H1 (cell line): ENCODE results near the gene HEXIM1. TPM values are rescaled to one million over a fixed set of nuclear protein-coding genes. Genes with fewer than 3 reads are reported as not detected.

Experiments used
- CTCF ChIA-PET: fragments of 300-600 bp; sonication (Branson Sonifier 250); formaldehyde crosslinking; loops from one replicate; lab custom pipeline; 2021; ENCODE audit not compliant: partially characterized antibody; lab: Charles Lee
- POLR2A ChIA-PET: fragments of 300-600 bp; sonication (Branson Sonifier 250); formaldehyde crosslinking; loops from one replicate; lab custom pipeline; 2021; ENCODE audit warnings: inconsistent platforms; ENCODE audit not compliant: partially characterized antibody; lab: Charles Lee
- DNase-seq, 2 experiments: peaks; one replicate each; pipeline versions ENCODE4 v3.0.0 to v3.0.0-alpha.2; 2010 to 2022; ENCODE audit warnings: low spot score in 2 of 2, low read depth in 1 of 2, mixed read lengths in 1 of 2
- FAIRE-seq: peaks from 2 replicates; lab custom pipeline; 2011; peaks lifted over from hg19 to GRCh38; lab: Jason Lieb, UNC
- H2AFZ ChIP-seq: 2 replicates; pipeline ENCODE4 v1.8.1; 2012; ENCODE audit warnings: low read length, inconsistent platforms
- H2AK5ac ChIP-seq: 2 replicates; pipeline ENCODE4 v1.6.1; 2013; ENCODE audit warnings: low read depth, low read length
- H2BK120ac ChIP-seq: replicated peaks from 2 replicates; pipeline ENCODE3; 2013; ENCODE audit warnings: low read depth, low read length, inconsistent platforms
- H2BK12ac ChIP-seq: 2 replicates; pipeline ENCODE4 v1.6.1; 2013; ENCODE audit warnings: low read depth, low read length
- H2BK15ac ChIP-seq: 2 replicates; pipeline ENCODE4 v1.6.1; 2013; ENCODE audit warnings: low read length
- H2BK20ac ChIP-seq: 2 replicates; pipeline ENCODE4 v1.6.1; 2013; ENCODE audit warnings: low read length
- H2BK5ac ChIP-seq: 2 replicates; pipeline ENCODE4 v1.6.1; 2013; ENCODE audit warnings: low read depth, low read length
- H3K14ac ChIP-seq: 2 replicates; pipeline ENCODE4 v1.6.1; 2013; ENCODE audit warnings: inconsistent platforms; ENCODE audit not compliant: insufficient read length
- H3K18ac ChIP-seq: 2 replicates; pipeline ENCODE4 v1.6.1; 2013; ENCODE audit warnings: low read length; ENCODE audit errors: extremely low read depth
- H3K23ac ChIP-seq: 2 replicates; pipeline ENCODE4 v1.6.1; 2013; ENCODE audit warnings: inconsistent platforms; ENCODE audit not compliant: insufficient read length
- H3K23me2 ChIP-seq: 2 replicates; pipeline ENCODE4 v1.6.1; 2013; ENCODE audit warnings: low read depth, low read length
- H3K27ac ChIP-seq: 2 replicates; pipeline ENCODE4 v1.6.1; 2011; ENCODE audit warnings: low read depth, low read length, inconsistent platforms
- H3K27me3 ChIP-seq, 4 experiments: replicated peaks in 1 of 4; 1 replicate in 1 of 4; 2 replicates in 3 of 4; pipeline versions ENCODE4 v1.6.1 to v1.8.1; 2011 to 2013; ENCODE audit warnings: low read length in 3 of 4, mild to moderate bottlenecking in 3 of 4, inconsistent platforms in 2 of 4, mixed read lengths in 2 of 4, moderate library complexity in 1 of 4; ENCODE audit not compliant: control insufficient read depth in 3 of 4, insufficient read depth in 3 of 4; ENCODE audit errors: extremely low read depth in 1 of 4
- H3K36me3 ChIP-seq, 4 experiments: 2 replicates each; pipeline versions ENCODE4 v1.6.1 to v1.8.1; 2011 to 2013; ENCODE audit warnings: mild to moderate bottlenecking in 4 of 4, low read length in 3 of 4, moderate library complexity in 2 of 4, control low read depth in 1 of 4, inconsistent platforms in 1 of 4; ENCODE audit not compliant: insufficient read depth in 4 of 4, control insufficient read depth in 2 of 4
- H3K4ac ChIP-seq: replicated peaks from 2 replicates; pipeline ENCODE3; 2013; ENCODE audit warnings: low read length, low read depth, mixed read lengths, inconsistent platforms; ENCODE audit not compliant: insufficient read length
- H3K4me1 ChIP-seq, 4 experiments: replicated peaks in 1 of 4; 1 replicate in 1 of 4; 2 replicates in 3 of 4; pipeline versions ENCODE4 v1.6.1 to v1.8.1; 2011 to 2013; ENCODE audit warnings: low read length in 3 of 4, inconsistent platforms in 2 of 4, mixed read lengths in 1 of 4; ENCODE audit not compliant: insufficient read depth in 4 of 4, control insufficient read depth in 3 of 4
- H3K4me2 ChIP-seq, 2 experiments: 2 replicates each; pipeline versions ENCODE4 v1.6.1 to v1.8.1; 2011 to 2013; ENCODE audit warnings: low read depth in 2 of 2, low read length in 2 of 2, control low read depth in 1 of 2, inconsistent platforms in 1 of 2, mild to moderate bottlenecking in 1 of 2; ENCODE audit not compliant: insufficient read depth in 1 of 2
- H3K4me3 ChIP-seq, 4 experiments: fragments of 200-600, 300-600 bp in 1 of 4; sonication (generic), shearing (Covaris generic), sonication (Bioruptor Twin) in 1 of 4; 2 replicates each; pipeline versions ENCODE4 v1.5.1 to v1.8.1; 2011 to 2016; ENCODE audit warnings: low read length in 4 of 4, low read depth in 3 of 4, control low read depth in 2 of 4, inconsistent platforms in 2 of 4, mild to moderate bottlenecking in 2 of 4, mixed read lengths in 1 of 4, moderate library complexity in 1 of 4; ENCODE audit not compliant: insufficient read depth in 2 of 4; ENCODE audit errors: extremely low read depth in 1 of 4
- H3K56ac ChIP-seq: replicated peaks from 2 replicates; pipeline ENCODE3; 2013; ENCODE audit warnings: low read depth, mild to moderate bottlenecking, mixed read lengths, low read length, inconsistent platforms; ENCODE audit not compliant: insufficient read length
- H3K79me1 ChIP-seq: 2 replicates; pipeline ENCODE4 v1.6.1; 2013; ENCODE audit warnings: low read depth, low read length, control low read depth
- H3K79me2 ChIP-seq, 2 experiments: 2 replicates each; pipeline versions ENCODE4 v1.6.1 to v1.8.1; 2012 to 2013; ENCODE audit warnings: low read length in 2 of 2, mild to moderate bottlenecking in 2 of 2, inconsistent platforms in 1 of 2; ENCODE audit not compliant: insufficient read depth in 2 of 2, control insufficient read depth in 1 of 2
- H3K9ac ChIP-seq, 4 experiments: replicated peaks in 1 of 4; 1 replicate in 1 of 4; 2 replicates in 3 of 4; pipeline versions ENCODE4 v1.6.1 to v1.8.1; 2011 to 2013; ENCODE audit warnings: low read depth in 3 of 4, low read length in 3 of 4, control low read depth in 2 of 4, mild to moderate bottlenecking in 2 of 4, moderate library complexity in 2 of 4, inconsistent platforms in 1 of 4; ENCODE audit errors: extremely low read depth in 1 of 4
- H3K9me3 ChIP-seq, 2 experiments: 2 replicates each; pipeline versions ENCODE4 v1.6.1 to v1.8.1; 2012 to 2013; ENCODE audit warnings: mild to moderate bottlenecking in 2 of 2, moderate library complexity in 2 of 2, control low read depth in 1 of 2, inconsistent platforms in 1 of 2, low read depth in 1 of 2, low read length in 1 of 2, mixed read lengths in 1 of 2; ENCODE audit not compliant: insufficient read depth in 2 of 2
- H4K20me1 ChIP-seq, 2 experiments: replicated peaks in 1 of 2; 2 replicates each; pipeline versions ENCODE3 to v1.8.1; 2011 to 2013; ENCODE audit warnings: inconsistent platforms in 2 of 2, low read length in 2 of 2, mild to moderate bottlenecking in 1 of 2; ENCODE audit not compliant: insufficient read depth in 2 of 2, control insufficient read depth in 1 of 2
- H4K5ac ChIP-seq: 2 replicates; pipeline ENCODE4 v1.6.1; 2013; ENCODE audit warnings: low read length, low read depth, mixed read lengths, inconsistent platforms; ENCODE audit not compliant: insufficient read length
- H4K8ac ChIP-seq: 2 replicates; pipeline ENCODE4 v1.8.0; 2013; ENCODE audit warnings: mild to moderate bottlenecking, moderate library complexity, low read length, inconsistent platforms; ENCODE audit not compliant: insufficient read depth; ENCODE audit errors: extremely low read depth
- H4K91ac ChIP-seq: replicated peaks from 2 replicates; pipeline ENCODE3; 2013; ENCODE audit warnings: low read length, mixed read lengths, inconsistent platforms; ENCODE audit not compliant: insufficient read length
- SP1 ChIP-seq: IDR thresholded peaks from 2 replicates; pipeline ENCODE4 v1.6.1; 2011; ENCODE audit warnings: low read depth, low read length
- SP2 ChIP-seq: IDR thresholded peaks from 2 replicates; pipeline ENCODE4 v1.6.1; 2012; ENCODE audit warnings: mild to moderate bottlenecking, low read length, inconsistent platforms
- WGBS, 2 experiments: shearing (Covaris generic) in 1 of 2; methylation state at CpG; one replicate each; pipeline versions ENCODE4 v1.1.6 to v1.1.7; 2013 to 2015; ENCODE audit warnings: low lambda C conversion rate in 2 of 2, mixed read lengths in 2 of 2, inconsistent platforms in 1 of 2, low coverage in 1 of 2, missing lambda C conversion rate in 1 of 2; ENCODE audit not compliant: insufficient replicate concordance in 2 of 2, insufficient coverage in 1 of 2, insufficient read length in 1 of 2; ENCODE audit errors: extremely low coverage in 1 of 2, missing lambda C conversion rate in 1 of 2; 5-methylcytosine and 5-hydroxymethylcytosine counted together
- polyA plus RNA-seq, 7 experiments: library from polyadenylated mRNA; depleted of rRNA in 3 of 7; stranded (reverse) in 5 of 7; unstranded in 2 of 7; fragments of >200 nt in 5 of 7; fragments of 200-250 nt in 2 of 7; gene quantifications; 1 replicate in 5 of 7; 2 replicates in 1 of 7; 4 replicates in 1 of 7; pipeline versions ENCODE4 v1.2.1 to v1.2.3, GENCODE V29; 2011 to 2013; ENCODE audit warnings: missing spikeins in 2 of 7, mixed read lengths in 2 of 7
- total RNA-seq: library from RNA; stranded (reverse); fragmentation: NEBNext Ultra II Directional; extraction: Animal tissue kit (Norgen Biotek cat#: 25700); gene quantifications from 2 replicates; pipeline ENCODE4 v1.2.1, GENCODE V29; 2021
- TF ChIP-seq, protein P1 (sequence below): IDR thresholded peaks from 2 replicates; pipeline ENCODE4 v1.6.1; 2012; ENCODE audit warnings: inconsistent platforms

Gene HEXIM1
- total and polyA plus RNA-seq, 2 of the 8 experiments (the other 6 are each of a cell fraction or from before 2014, with no cell fraction given): 9.1 to 38.3 TPM

GRCh38 chr17:45118691-45119090 lies 29.6 kb upstream of the HEXIM1 start:
- Histone ChIP-seq H3K56ac (no peak overlapping the region), H3K79me2 (no peaks in the 10 kb centered on the region), H3K27ac (no peak overlapping the region), H3K79me1 (no peaks in the 10 kb centered on the region), H3K36me3 (no peaks in the 10 kb centered on the region), H2BK15ac (no peak overlapping the region), H2BK20ac (no peak overlapping the region), H3K18ac (no peak overlapping the region), H3K27me3 (no peaks in the 10 kb centered on the region), H2BK5ac (no peak overlapping the region), H3K9me3 (no peaks in the 10 kb centered on the region), H2BK12ac (no peak overlapping the region), H4K20me1 (peaks cover 0 to 2% of the 10 kb centered on the region in 2 experiments), H2BK120ac (no peak overlapping the region), H3K4me1 (peaks cover 0 to 9% (median 5%) of the 10 kb centered on the region in 4 experiments; a peak in 3 of 7 replicates), H4K5ac (no peak overlapping the region), H3K14ac (no peak overlapping the region), H4K91ac (no peak overlapping the region), H3K4me2 (no peak overlapping the region), H3K23me2 (no peaks in the 10 kb centered on the region), H2AFZ (no peak overlapping the region), H3K23ac (no peak overlapping the region), H3K4ac (no peak overlapping the region), H3K4me3 (no peak overlapping the region), H2AK5ac (no peak overlapping the region), H3K9ac (no peak overlapping the region), H4K8ac (no peak overlapping the region)
- FAIRE-seq (no peak), DNase-seq (no peak)
- ChIA-PET POLR2A (interaction anchor here (1.0 to 2.0 kb wide), 5 partner anchors 10 to 38 kb away, joined by 3 to 8 read pairs (median 5); partner anchors contain the start of gene HEXIM1), CTCF (interaction anchor here (0.6 to 4.7 kb wide), 15 partner anchors 11 to 198 kb away, joined by 3 to 50 read pairs (median 4); partner anchors contain the start of genes ACBD4 and PLCD3)
- WGBS, 2 experiments: 94% methylated on average over 19 of the region's 23 CpGs; no CpG with 5 or more reads in 1 of the 2 experiments
- TF ChIP-seq SP2: no peak
- TF ChIP-seq, protein P1, sequence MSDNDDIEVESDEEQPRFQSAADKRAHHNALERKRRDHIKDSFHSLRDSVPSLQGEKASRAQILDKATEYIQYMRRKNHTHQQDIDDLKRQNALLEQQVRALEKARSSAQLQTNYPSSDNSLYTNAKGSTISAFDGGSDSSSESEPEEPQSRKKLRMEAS: no peak
- no peak for TF ChIP-seq SP1
